Endothelial cell of umbilical vein (primary cell): ENCODE measurements around the gene TDRD9. TPM values are rescaled to one million over a fixed set of nuclear protein-coding genes. Genes with fewer than 3 reads are reported as not detected.

Experiments used
- BruUV-seq: library from RNA; stranded (reverse); fragments of 400-500 nt; replicated peaks from 2 replicates; lab custom pipeline; 2021; lab: Mats Ljungman, UMichigan
- CTCF ChIA-PET: fragments of 300-600, 350-600 bp; sonication (Branson Sonifier 250); formaldehyde crosslinking; loops from one replicate; lab custom pipeline; 2021; ENCODE audit warnings: antibody characterized with exemption, inconsistent platforms; lab: Charles Lee
- POLR2A ChIA-PET: fragments of 300-600, 350-600 bp; sonication (Branson Sonifier 250); formaldehyde crosslinking; loops from one replicate; lab custom pipeline; 2021; ENCODE audit warnings: antibody characterized with exemption, inconsistent platforms; lab: Charles Lee
- DNase-seq: peaks from one replicate; pipeline ENCODE4 v3.0.0-alpha.2; 2011; ENCODE audit warnings: low read depth, low spot score
- FAIRE-seq: peaks from 2 replicates; lab custom pipeline; 2011; peaks lifted over from hg19 to GRCh38; lab: Jason Lieb, UNC
- H2AFZ ChIP-seq: 2 replicates; pipeline ENCODE4 v1.6.0; 2012; ENCODE audit warnings: low read depth, low read length, control low read depth, inconsistent platforms
- H3K27ac ChIP-seq: 2 replicates; pipeline ENCODE4 v1.5.1; 2011; ENCODE audit warnings: low read depth, mild to moderate bottlenecking, control low read depth, low read length, moderate library complexity; ENCODE audit not compliant: insufficient read depth
- H3K27me3 ChIP-seq, 2 experiments: 2 replicates each; pipeline versions ENCODE4 v1.6.0 to v1.6.1; 2011; ENCODE audit warnings: low read length in 2 of 2, mixed read lengths in 1 of 2; ENCODE audit not compliant: control insufficient read depth in 2 of 2, insufficient read depth in 2 of 2
- H3K36me3 ChIP-seq, 2 experiments: 2 replicates in 1 of 2; 3 replicates in 1 of 2; pipeline ENCODE4 v1.5.1; 2011; ENCODE audit warnings: low read length in 2 of 2, mild to moderate bottlenecking in 1 of 2, moderate library complexity in 1 of 2; ENCODE audit not compliant: control insufficient read depth in 2 of 2, insufficient read depth in 2 of 2; ENCODE audit errors: extremely low read depth in 1 of 2
- H3K4me1 ChIP-seq: 3 replicates; pipeline ENCODE4 v1.5.1; 2011; ENCODE audit warnings: mild to moderate bottlenecking, low read length; ENCODE audit not compliant: control insufficient read depth, insufficient read depth; ENCODE audit errors: extremely low read depth
- H3K4me2 ChIP-seq: 2 replicates; pipeline ENCODE4 v1.6.1; 2011; ENCODE audit warnings: low read length, control low read depth, mixed read lengths; ENCODE audit not compliant: insufficient read depth
- H3K4me3 ChIP-seq, 3 experiments: fragments of 200-600 bp in 1 of 3; sonication (generic), shearing (Covaris generic) in 1 of 3; replicated peaks in 1 of 3; 2 replicates each; pipeline ENCODE4 v1.5.1; 2011 to 2016; ENCODE audit warnings: control low read depth in 3 of 3, low read length in 3 of 3, mild to moderate bottlenecking in 2 of 3, inconsistent platforms in 1 of 3, low read depth in 1 of 3, moderate library complexity in 1 of 3; ENCODE audit not compliant: insufficient read depth in 1 of 3
- H3K79me2 ChIP-seq: 2 replicates; pipeline ENCODE4 v1.6.0; 2012; ENCODE audit warnings: low read length, inconsistent platforms; ENCODE audit not compliant: control insufficient read depth, insufficient read depth
- H3K9ac ChIP-seq: replicated peaks from 2 replicates; pipeline ENCODE3; 2011; ENCODE audit warnings: low read length, control low read depth; ENCODE audit not compliant: insufficient read depth; ENCODE audit errors: extremely low read depth
- H3K9me1 ChIP-seq: replicated peaks from 3 replicates; pipeline ENCODE4 v1.6.0; 2011; ENCODE audit warnings: mild to moderate bottlenecking, low read length; ENCODE audit not compliant: control insufficient read depth, insufficient read depth; ENCODE audit errors: extremely low read depth
- H3K9me3 ChIP-seq: replicated peaks from 2 replicates; pipeline ENCODE4 v1.5.1; 2012; ENCODE audit warnings: low read length, inconsistent platforms; ENCODE audit not compliant: control insufficient read depth, insufficient read depth
- H4K20me1 ChIP-seq: replicated peaks from 2 replicates; pipeline ENCODE3; 2011; ENCODE audit warnings: mild to moderate bottlenecking, low read length; ENCODE audit not compliant: control insufficient read depth, insufficient read depth; ENCODE audit errors: extremely low read depth
- CTCF ChIP-seq, 2 donors: IDR thresholded peaks; 1 replicate in 1 of 2; 2 replicates in 1 of 2; pipeline ENCODE4 v1.5.1; 2011; ENCODE audit warnings: low read length in 2 of 2, mild to moderate bottlenecking in 2 of 2, moderate library complexity in 2 of 2, control low read depth in 1 of 2, inconsistent platforms in 1 of 2, low read depth in 1 of 2; ENCODE audit not compliant: insufficient read depth in 1 of 2; ENCODE audit errors: extremely low read depth in 1 of 2
- EZH2 ChIP-seq: IDR thresholded peaks from 2 replicates; pipeline ENCODE4 v1.6.1; 2012; ENCODE audit warnings: borderline replicate concordance, low read depth, mild to moderate bottlenecking, moderate library complexity, low read length, inconsistent platforms; ENCODE audit not compliant: severe bottlenecking
- FOS ChIP-seq: IDR thresholded peaks from 2 replicates; pipeline ENCODE4 v1.6.1; 2011; ENCODE audit warnings: mild to moderate bottlenecking, low read length, moderate library complexity, borderline replicate concordance; ENCODE audit not compliant: insufficient read depth
- GATA2 ChIP-seq: IDR thresholded peaks from 2 replicates; pipeline ENCODE4 v1.7.0; 2011; ENCODE audit warnings: low read depth, mild to moderate bottlenecking, moderate library complexity, mixed read lengths, low read length; ENCODE audit not compliant: insufficient read length, insufficient read depth
- JUN ChIP-seq: IDR thresholded peaks from 2 replicates; pipeline ENCODE4 v1.6.1; 2011; ENCODE audit warnings: borderline replicate concordance, low read depth; ENCODE audit not compliant: insufficient read length, insufficient read depth
- MYC ChIP-seq: IDR thresholded peaks from one replicate; pipeline ENCODE4 v1.6.1; 2011; ENCODE audit warnings: mild to moderate bottlenecking, low read depth, low read length
- POLR2A ChIP-seq: IDR thresholded peaks from 2 replicates; pipeline ENCODE4 v1.6.1; 2012; ENCODE audit warnings: low read depth, mild to moderate bottlenecking, control low read depth, low read length
- POLR2AphosphoS5 ChIP-seq: IDR thresholded peaks from 2 replicates; pipeline ENCODE4 v1.6.1; 2012; ENCODE audit warnings: low read depth, mild to moderate bottlenecking, control low read depth, low read length, moderate library complexity; ENCODE audit not compliant: insufficient read depth
- dilution Hi-C: fragments of 300-500 bp; cut with MboI; formaldehyde crosslinking; loops from one replicate; pipeline ENCODE4 v1.15.0; 2019; ENCODE audit warnings: low sequenced_read_pairs; ENCODE audit not compliant: extremely low pct_ligation_motif_present
- intact Hi-C: fragments of 100-400 bp; cut with micrococcal nuclease; formaldehyde crosslinking; loops from one replicate; pipeline ENCODE4 v1.10.0; 2022
- polyA plus RNA-seq, 4 experiments: library from polyadenylated mRNA; depleted of rRNA in 3 of 4; stranded (reverse) in 3 of 4; unstranded in 1 of 4; fragments of >200 nt; gene quantifications; 2 replicates each; pipeline versions ENCODE4 v1.2.1 to v1.2.3, GENCODE V29; 2011 to 2012; ENCODE audit warnings: missing spikeins in 1 of 4
- total RNA-seq: library from RNA; stranded (reverse); gene quantifications from 2 replicates; pipeline ENCODE4 v1.2.3, GENCODE V29; 2021
- TF ChIP-seq, protein P1 (sequence below): IDR thresholded peaks from 2 replicates; pipeline ENCODE4 v1.6.1; 2011; ENCODE audit not compliant: insufficient read depth, insufficient read length

Gene TDRD9
- total and polyA plus RNA-seq, 2 donors (not counting 3 experiments of a cell fraction or from before 2014, with no cell fraction given) = 0.52 to 1.4 TPM

GRCh38 chr14:104087505-104087904, 159.2 kb downstream of the TDRD9 start:
- Histone ChIP-seq H3K4me2 (no peak overlapping the region), H3K79me2 (no peaks in the 10 kb centered on the region), H3K9ac (no peak overlapping the region), H3K9me3 (no peaks in the 10 kb centered on the region), H2AFZ (no peak overlapping the region), H3K4me3 (no peak overlapping the region), H3K27me3 (peaks cover 8 to 10% of the 10 kb centered on the region in 2 experiments), H3K27ac (no peak overlapping the region), H4K20me1 (no peaks in the 10 kb centered on the region), H3K4me1 (no peaks in the 10 kb centered on the region), H3K36me3 (no peaks in the 10 kb centered on the region), H3K9me1 (no peaks in the 10 kb centered on the region)
- no peak for DNase-seq
- intact Hi-C loops (no loop called here), dilution Hi-C loops (no loop called here)
- no peak for TF ChIP-seq EZH2
- TF ChIP-seq FOS = no peak
- no peak for TF ChIP-seq JUN
- TF ChIP-seq, protein P1, sequence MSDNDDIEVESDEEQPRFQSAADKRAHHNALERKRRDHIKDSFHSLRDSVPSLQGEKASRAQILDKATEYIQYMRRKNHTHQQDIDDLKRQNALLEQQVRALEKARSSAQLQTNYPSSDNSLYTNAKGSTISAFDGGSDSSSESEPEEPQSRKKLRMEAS = no peak
- no peak for TF ChIP-seq POLR2AphosphoS5
- no peak for TF ChIP-seq CTCF (IDR thresholded peaks at IDR 0.05; ENCODE audit: extremely low read depth in 1 of 2, insufficient read depth in 1 of 2, low read depth in 1 of 2, low read length in 2 of 2)
- TF ChIP-seq POLR2A = no peak
- TF ChIP-seq MYC = no peak
- no peak for TF ChIP-seq GATA2
- CTCF ChIA-PET = interaction anchor here (1.9 to 3.2 kb wide), 3 partner anchors 10 to 477 kb away, joined by 6 to 13 read pairs (median 9); no protein-coding TSS in a partner anchor
- BruUV-seq = no TSS peak
- FAIRE-seq = no peak
- POLR2A ChIA-PET = no interaction called here
